ENCODE results near the gene DNASE1L1. TPM values are rescaled to one million over a fixed set of nuclear protein-coding genes. Genes with fewer than 3 reads are reported as not detected.

The DNASE1L1 gene
- total and polyA plus RNA-seq, 12 donors = 9.3 to 101 (median 45.3) TPM

DNA sequence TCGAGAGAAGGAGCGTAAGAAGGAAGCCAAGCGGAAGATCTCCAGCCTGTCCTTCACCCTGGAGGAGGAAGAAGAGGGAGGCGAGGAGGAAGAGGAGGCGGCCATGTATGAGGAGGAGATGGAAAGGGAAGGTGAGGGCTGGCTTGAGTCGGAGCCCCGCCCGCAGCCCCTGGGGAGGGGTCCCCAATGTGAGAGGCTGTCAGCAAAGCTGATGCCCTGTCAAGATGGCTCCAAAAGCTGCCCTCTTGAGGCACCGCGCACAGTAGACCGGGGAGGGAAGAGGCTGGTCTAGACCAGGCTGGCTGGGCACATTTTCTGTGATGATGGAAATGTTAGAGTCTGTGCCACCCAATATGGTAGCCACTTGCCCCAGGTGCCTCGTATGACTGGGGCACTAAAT is 37.4 kb upstream of the DNASE1L1 start:
- intact Hi-C loops (cut with DNase I) = no loop called here
- H3K4me3 ChIP-seq = no peak overlapping the region
- 84 to 92% (median 90%) methylated on average over 8 to 12 of the region's 12 CpGs for WGBS, 4 donors
- no peak for DNase-seq
- H3K27ac ChIP-seq = no peak overlapping the region
- no peaks in the 10 kb centered on the region for H3K27me3 ChIP-seq
- H3K36me3 ChIP-seq (replicated peaks in 1 of 2) = peaks cover 0 to 44% of the 10 kb centered on the region in 2 donors
- no peak for TF ChIP-seq CTCF (IDR thresholded peaks at IDR 0.05)
- no peak for TF ChIP-seq POLR2A (IDR thresholded peaks at IDR 0.05)
- H3K4me1 ChIP-seq (replicated peaks in 1 of 2) = peaks cover 0 to 15% of the 10 kb centered on the region in 2 donors
- no peaks in the 10 kb centered on the region for H3K9me3 ChIP-seq (replicated peaks in 1 of 3)

- DNase-seq = no peak
- intact Hi-C loops (cut with DNase I) = no loop called here
- H3K4me1 ChIP-seq (replicated peaks in 1 of 2) = peaks cover 0 to 15% of the 10 kb centered on the region in 2 donors
- no peaks in the 10 kb centered on the region for H3K9me3 ChIP-seq (replicated peaks in 1 of 3)
- 86 to 98% (median 89%) methylated on average over 8 to 16 of the region's 16 CpGs for WGBS, 4 donors
- TF ChIP-seq CTCF (IDR thresholded peaks at IDR 0.05) (no peak), POLR2A (IDR thresholded peaks at IDR 0.05) (no peak)
- peaks cover 0 to 46% of the 10 kb centered on the region in 2 donors for H3K36me3 ChIP-seq (replicated peaks in 1 of 2)
- no peak overlapping the region for H3K27ac ChIP-seq
- H3K27me3 ChIP-seq = no peaks in the 10 kb centered on the region
- H3K4me3 ChIP-seq = no peak overlapping the region
These were observed 36.7 kb upstream of the DNASE1L1 start for GRCh38 chrX:154445776-154446175.

GRCh38 chrX:154444755-154445246 is 35.7 kb upstream of the DNASE1L1 start:
- H3K9me3 ChIP-seq (replicated peaks in 1 of 3) = no peaks in the 10 kb centered on the region
- H3K4me1 ChIP-seq (replicated peaks in 1 of 2) = peaks cover 0 to 15% of the 10 kb centered on the region in 2 donors
- peaks cover 0 to 46% of the 10 kb centered on the region in 2 donors for H3K36me3 ChIP-seq (replicated peaks in 1 of 2)
- intact Hi-C loops (cut with DNase I) = no loop called here
- no peaks in the 10 kb centered on the region for H3K27me3 ChIP-seq
- peak overlapping the region in 2 of 4 donors; percentile 24 to 65 for H3K4me3 ChIP-seq
- TF ChIP-seq POLR2A (IDR thresholded peaks at IDR 0.05) = no peak
- no peak for TF ChIP-seq CTCF (IDR thresholded peaks at IDR 0.05)
- DNase-seq = no peak
- WGBS, 4 donors = 48 to 80% (median 62%) methylated on average over 2 to 13 of the region's 13 CpGs
- peak overlapping the region in 3 of 5 donors; percentile 75 to 92 (median 79) for H3K27ac ChIP-seq

DNA sequence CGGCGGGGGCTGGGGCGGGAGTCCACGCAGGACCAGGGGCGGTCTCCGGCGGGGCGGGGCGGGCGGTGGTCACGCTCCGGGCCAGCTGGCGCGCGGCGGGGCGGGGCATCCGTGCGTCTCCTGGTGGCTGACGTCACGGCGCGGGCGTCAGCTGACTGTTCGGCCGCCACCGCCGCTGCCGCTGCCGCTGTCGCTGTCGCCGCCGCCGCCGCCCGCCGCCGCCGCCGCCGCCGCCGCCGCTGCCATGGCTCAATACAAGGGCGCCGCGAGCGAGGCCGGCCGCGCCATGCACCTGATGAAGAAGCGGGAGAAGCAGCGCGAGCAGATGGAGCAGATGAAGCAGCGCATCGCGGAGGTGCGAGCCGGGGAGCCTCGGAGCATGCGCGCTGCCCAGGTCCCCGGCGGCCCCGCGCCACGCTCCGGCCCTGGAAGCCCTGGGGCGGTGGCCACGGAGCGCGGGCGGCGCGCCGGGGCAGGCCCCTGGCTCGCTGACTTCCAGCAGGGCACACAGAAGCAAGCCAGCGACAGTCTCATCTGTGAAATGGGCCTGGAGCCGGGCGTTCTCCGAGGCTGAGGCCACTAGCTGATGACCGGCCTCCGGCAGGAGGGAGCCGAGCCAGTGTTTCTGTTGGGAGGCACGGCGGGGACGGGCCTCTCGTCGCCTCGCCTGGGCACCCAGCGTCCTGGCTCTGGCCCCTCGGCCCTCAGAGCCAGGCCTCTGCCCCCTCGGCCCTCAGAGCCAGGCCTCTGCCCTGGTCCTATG is 35.1 kb upstream of the DNASE1L1 start, which contains the start of gene FAM50A:
FAM50A (plus strand) TSS at position 150 of the 763 bp plus-strand sequence; CDS start at position 245, 95 bp downstream.
- H3K4me3 ChIP-seq = peak within 1 kb of the TSS in 3 of 4 donors; percentile 24 to 65 (median 56)
- peaks cover 0 to 15% of the 10 kb centered on the region in 2 donors for H3K4me1 ChIP-seq (replicated peaks in 1 of 2)
- peak; percentile 52 to 61 for TF ChIP-seq POLR2A (IDR thresholded peaks at IDR 0.05)
- TF ChIP-seq CTCF (IDR thresholded peaks at IDR 0.05) = peak in 2 of 6 experiments; percentile 10 to 23
- no peaks in the 10 kb centered on the region for H3K27me3 ChIP-seq
- WGBS, 4 donors = 1 to 45% (median 23%) methylated on average over 13 to 70 of the region's 94 CpGs; no CpG with 5 or more reads in 1 of the 4 donors
- peak within 1 kb of the TSS in 4 of 5 donors; percentile 75 to 92 (median 82) for H3K27ac ChIP-seq
- no peaks in the 10 kb centered on the region for H3K9me3 ChIP-seq (replicated peaks in 1 of 3)
- intact Hi-C loops (cut with DNase I) = no loop called here
- peaks cover 0 to 45% of the 10 kb centered on the region in 2 donors for H3K36me3 ChIP-seq (replicated peaks in 1 of 2)
- DNase-seq = peak; percentile 68 to 87 (median 80)
